Mesendoderm (in vitro differentiated cells): ENCODE results near the gene GALNT17.

Experiments used
- DNase-seq: peaks from one replicate; pipeline ENCODE4 v3.0.0; 2013
- H2AK5ac ChIP-seq: 2 replicates; pipeline ENCODE4 v1.6.1; 2013; ENCODE audit warnings: low read length, inconsistent platforms
- H2BK120ac ChIP-seq: 2 replicates; pipeline ENCODE4 v1.6.1; 2013; ENCODE audit warnings: low read depth, mild to moderate bottlenecking, low read length, moderate library complexity, mixed read lengths
- H2BK15ac ChIP-seq: replicated peaks from 2 replicates; pipeline ENCODE4 v1.6.1; 2013; ENCODE audit warnings: low read depth, mild to moderate bottlenecking, moderate library complexity
- H2BK5ac ChIP-seq: 2 replicates; pipeline ENCODE4 v1.6.1; 2013; ENCODE audit warnings: low read length, inconsistent platforms
- H3K18ac ChIP-seq: 2 replicates; pipeline ENCODE4 v1.6.1; 2013; ENCODE audit warnings: mild to moderate bottlenecking, low read length, mixed read lengths
- H3K23ac ChIP-seq: one replicate; pipeline ENCODE4 v1.6.1; 2013; ENCODE audit warnings: low read length
- H3K27ac ChIP-seq: 2 replicates; pipeline ENCODE4 v1.5.1; 2013; ENCODE audit warnings: low read depth, mild to moderate bottlenecking, inconsistent platforms, low read length, moderate library complexity
- H3K27me3 ChIP-seq: 2 replicates; pipeline ENCODE4 v1.6.1; 2013; ENCODE audit warnings: low read length, control low read depth, mild to moderate bottlenecking, inconsistent platforms; ENCODE audit not compliant: insufficient read depth, poor library complexity
- H3K36me3 ChIP-seq: 2 replicates; pipeline ENCODE4 v1.6.1; 2013; ENCODE audit warnings: low read length, inconsistent platforms; ENCODE audit not compliant: control insufficient read depth, insufficient read depth
- H3K4ac ChIP-seq: one replicate; pipeline ENCODE4 v1.6.1; 2013; ENCODE audit warnings: low read depth, mild to moderate bottlenecking, low read length, moderate library complexity
- H3K4me1 ChIP-seq: 2 replicates; pipeline ENCODE4 v1.6.1; 2013; ENCODE audit warnings: low read depth, low read length, inconsistent platforms; ENCODE audit not compliant: control insufficient read depth
- H3K4me2 ChIP-seq: 2 replicates; pipeline ENCODE4 v1.6.1; 2013; ENCODE audit warnings: low read length
- H3K4me3 ChIP-seq: 2 replicates; pipeline ENCODE4 v1.5.1; 2013; ENCODE audit warnings: mild to moderate bottlenecking, low read length
- H3K56ac ChIP-seq: one replicate; pipeline ENCODE4 v1.6.1; 2013; ENCODE audit warnings: low read length
- H3K79me1 ChIP-seq: 2 replicates; pipeline ENCODE4 v1.6.1; 2013; ENCODE audit warnings: low read length, inconsistent platforms
- H3K79me2 ChIP-seq: 2 replicates; pipeline ENCODE4 v1.6.1; 2013; ENCODE audit warnings: mild to moderate bottlenecking, low read length; ENCODE audit not compliant: control insufficient read depth, insufficient read depth
- H3K9ac ChIP-seq: 2 replicates; pipeline ENCODE4 v1.6.1; 2013; ENCODE audit warnings: low read length, inconsistent platforms
- H4K5ac ChIP-seq: one replicate; pipeline ENCODE4 v1.6.1; 2013; ENCODE audit warnings: low read length
- H4K8ac ChIP-seq: one replicate; pipeline ENCODE4 v1.6.1; 2013; ENCODE audit warnings: low read depth, mild to moderate bottlenecking, control low read depth, low read length, moderate library complexity
- WGBS: extraction: QIAGEN DNeasy Blood & Tissue Kit; methylation state at CpG from one replicate; pipeline ENCODE4 v1.1.7; 2013; ENCODE audit warnings: low lambda C conversion rate, missing lambda C conversion rate; ENCODE audit not compliant: insufficient coverage; ENCODE audit errors: extremely low coverage; 5-methylcytosine and 5-hydroxymethylcytosine counted together

Gene GALNT17

GRCh38 chr7:71691538-71691937 lies 559.6 kb downstream of the GALNT17 start:
- no CpG with 5 or more reads among the region's 1 CpG for WGBS

GRCh38 chr7:71694665-71695064 lies 562.7 kb downstream of the GALNT17 start:
- no peak for DNase-seq
- Histone ChIP-seq H4K8ac (no peak overlapping the region), H2BK5ac (no peak overlapping the region), H3K23ac (no peak overlapping the region), H4K5ac (no peak overlapping the region), H2BK120ac (no peak overlapping the region), H3K56ac (no peak overlapping the region), H3K4me1 (no peaks in the 10 kb centered on the region), H3K4me2 (no peak overlapping the region), H2BK15ac (no peak overlapping the region), H3K4me3 (no peak overlapping the region), H3K4ac (no peak overlapping the region), H3K9ac (no peak overlapping the region), H3K79me2 (no peaks in the 10 kb centered on the region), H3K27ac (no peak overlapping the region), H3K18ac (no peak overlapping the region), H3K79me1 (no peaks in the 10 kb centered on the region), H3K36me3 (no peaks in the 10 kb centered on the region), H3K27me3 (no peaks in the 10 kb centered on the region), H2AK5ac (no peak overlapping the region)
- no CpG with 5 or more reads among the region's 6 CpGs for WGBS

More at GRCh38 chr7:71691538-71691937, 559.6 kb downstream of the GALNT17 start:
- DNase-seq = no peak
- H3K36me3 ChIP-seq = no peaks in the 10 kb centered on the region
- no peak overlapping the region for H2AK5ac ChIP-seq
- H2BK5ac ChIP-seq = no peak overlapping the region
- H3K23ac ChIP-seq = no peak overlapping the region
- H3K4me3 ChIP-seq = no peak overlapping the region
- no peak overlapping the region for H3K9ac ChIP-seq
- no peaks in the 10 kb centered on the region for H3K79me2 ChIP-seq
- H3K27ac ChIP-seq = no peak overlapping the region
- H3K27me3 ChIP-seq = no peaks in the 10 kb centered on the region
- no peak overlapping the region for H3K4me2 ChIP-seq
- no peak overlapping the region for H2BK120ac ChIP-seq
- no peaks in the 10 kb centered on the region for H3K4me1 ChIP-seq
- no peak overlapping the region for H3K56ac ChIP-seq
- H3K79me1 ChIP-seq = no peaks in the 10 kb centered on the region
- H4K5ac ChIP-seq = no peak overlapping the region
- H3K4ac ChIP-seq = no peak overlapping the region
- no peak overlapping the region for H3K18ac ChIP-seq
- no peak overlapping the region for H2BK15ac ChIP-seq
- no peak overlapping the region for H4K8ac ChIP-seq

GRCh38 chr7:71695186-71695585 lies 563.2 kb downstream of the GALNT17 start:
- Histone ChIP-seq H3K23ac (no peak overlapping the region), H4K8ac (no peak overlapping the region), H2BK5ac (no peak overlapping the region), H3K4ac (no peak overlapping the region), H2AK5ac (no peak overlapping the region), H3K36me3 (no peaks in the 10 kb centered on the region), H3K4me3 (no peak overlapping the region), H3K4me1 (no peaks in the 10 kb centered on the region), H2BK15ac (no peak overlapping the region), H3K56ac (no peak overlapping the region), H3K79me2 (no peaks in the 10 kb centered on the region), H2BK120ac (no peak overlapping the region), H3K27ac (no peak overlapping the region), H3K79me1 (no peaks in the 10 kb centered on the region), H3K4me2 (no peak overlapping the region), H4K5ac (no peak overlapping the region), H3K9ac (no peak overlapping the region), H3K18ac (no peak overlapping the region), H3K27me3 (no peaks in the 10 kb centered on the region)
- DNase-seq = no peak
- no CpG with 5 or more reads among the region's 2 CpGs for WGBS

GRCh38 chr7:71696511-71696910 lies 564.6 kb downstream of the GALNT17 start:
- no peak overlapping the region for H3K9ac ChIP-seq
- H2BK120ac ChIP-seq = no peak overlapping the region
- no peak overlapping the region for H2AK5ac ChIP-seq
- H3K4me3 ChIP-seq = no peak overlapping the region
- H3K56ac ChIP-seq = no peak overlapping the region
- no peaks in the 10 kb centered on the region for H3K79me2 ChIP-seq
- no peak overlapping the region for H3K27ac ChIP-seq
- no peak overlapping the region for H3K18ac ChIP-seq
- DNase-seq = no peak
- H3K4me1 ChIP-seq = no peaks in the 10 kb centered on the region
- no peaks in the 10 kb centered on the region for H3K79me1 ChIP-seq
- H3K27me3 ChIP-seq = no peaks in the 10 kb centered on the region
- no peak overlapping the region for H4K5ac ChIP-seq
- H2BK15ac ChIP-seq = no peak overlapping the region
- H2BK5ac ChIP-seq = no peak overlapping the region
- no peak overlapping the region for H3K23ac ChIP-seq
- WGBS = no CpG with 5 or more reads among the region's 2 CpGs
- H3K36me3 ChIP-seq = no peaks in the 10 kb centered on the region
- no peak overlapping the region for H3K4me2 ChIP-seq
- no peak overlapping the region for H3K4ac ChIP-seq
- H4K8ac ChIP-seq = no peak overlapping the region

- H4K8ac ChIP-seq = no peak overlapping the region
- H3K23ac ChIP-seq = no peak overlapping the region
- H2AK5ac ChIP-seq = no peak overlapping the region
- no peak for DNase-seq
- H3K79me2 ChIP-seq = no peaks in the 10 kb centered on the region
- H2BK120ac ChIP-seq = no peak overlapping the region
- no peak overlapping the region for H3K56ac ChIP-seq
- no peak overlapping the region for H3K18ac ChIP-seq
- no peaks in the 10 kb centered on the region for H3K79me1 ChIP-seq
- no peak overlapping the region for H3K27ac ChIP-seq
- H4K5ac ChIP-seq = no peak overlapping the region
- no peak overlapping the region for H3K4ac ChIP-seq
- no peak overlapping the region for H2BK5ac ChIP-seq
- no peak overlapping the region for H2BK15ac ChIP-seq
- H3K4me2 ChIP-seq = no peak overlapping the region
- no peak overlapping the region for H3K4me3 ChIP-seq
- H3K36me3 ChIP-seq = no peaks in the 10 kb centered on the region
- H3K27me3 ChIP-seq = no peaks in the 10 kb centered on the region
- WGBS = no CpG with 5 or more reads among the region's 3 CpGs
- no peak overlapping the region for H3K9ac ChIP-seq
- H3K4me1 ChIP-seq = no peaks in the 10 kb centered on the region
These were observed 565.5 kb downstream of the GALNT17 start for GRCh38 chr7:71697400-71697799.

GRCh38 chr7:71705217-71705616 lies 573.3 kb downstream of the GALNT17 start:
- no peak overlapping the region for H3K4me3 ChIP-seq
- no peaks in the 10 kb centered on the region for H3K4me1 ChIP-seq
- no peak overlapping the region for H3K9ac ChIP-seq
- no peak overlapping the region for H3K4ac ChIP-seq
- no peak overlapping the region for H2AK5ac ChIP-seq
- H3K27ac ChIP-seq = no peak overlapping the region
- H3K36me3 ChIP-seq = no peaks in the 10 kb centered on the region
- no peak overlapping the region for H3K18ac ChIP-seq
- H2BK120ac ChIP-seq = no peak overlapping the region
- H2BK15ac ChIP-seq = no peak overlapping the region
- H3K56ac ChIP-seq = no peak overlapping the region
- H3K4me2 ChIP-seq = no peak overlapping the region
- no CpG with 5 or more reads among the region's 3 CpGs for WGBS
- DNase-seq = no peak
- H3K23ac ChIP-seq = no peak overlapping the region
- no peak overlapping the region for H4K5ac ChIP-seq
- no peaks in the 10 kb centered on the region for H3K79me1 ChIP-seq
- H3K79me2 ChIP-seq = no peaks in the 10 kb centered on the region
- H3K27me3 ChIP-seq = no peaks in the 10 kb centered on the region
- H4K8ac ChIP-seq = no peak overlapping the region
- no peak overlapping the region for H2BK5ac ChIP-seq
